ENCODE results near the gene CHTOP. TPM values are rescaled to one million over a fixed set of nuclear protein-coding genes. Genes with fewer than 3 reads are reported as not detected.

The CHTOP gene
- total RNA-seq, 1 experiment from 2014 or later, result 156 TPM

- Mint-ChIP-seq H3K4me1 (ENCODE audit: insufficient read depth, unreplicated experiment) (peaks cover 47% of the 10 kb centered on the region), H3K27ac (ENCODE audit: low read depth, unreplicated experiment) (peak overlapping the region; percentile 76), H3K27me3 (ENCODE audit: insufficient read depth, unreplicated experiment) (no peaks in the 10 kb centered on the region), H3K9me3 (ENCODE audit: unreplicated experiment) (no peaks in the 10 kb centered on the region), H3K4me3 (ENCODE audit: unreplicated experiment) (peak overlapping the region; percentile 90), H3K36me3 (ENCODE audit: insufficient read depth, unreplicated experiment) (peaks cover 30% of the 10 kb centered on the region)
- intact Hi-C loops (cut with micrococcal nuclease), result loop anchor here (1.0 to 5.0 kb wide), 3 partner anchors 45 to 370 kb away; partner anchors contain the start of gene RAB13
- ChIA-PET CTCF (interaction anchor here (0.6 to 11.8 kb wide), 15 partner anchors 9 to 1618 kb away, joined by 3 to 214 read pairs (median 5); partner anchors contain the start of genes CHTOP, S100A1 and S100A13), POLR2A (interaction anchor here (0.6 to 46.1 kb wide), 22 partner anchors 1 to 373 kb away, joined by 3 to 1272 read pairs (median 6); partner anchors contain the start of genes CHTOP, ILF2, JTB and RPS27)
- no peak for TF ChIP-seq CTCF (IDR thresholded peaks at IDR 0.05; ENCODE audit: unreplicated experiment)
- no TSS peak for BruUV-seq (replicated peaks)
- peak; percentile 84 for DNase-seq (ENCODE audit: unreplicated experiment)
Measured at GRCh38 chr1:153616917-153617311, 17.0 kb upstream of the CHTOP start.

GRCh38 chr1:153617663-153618062, 16.2 kb upstream of the CHTOP start:
- peaks cover 37% of the 10 kb centered on the region for H3K36me3 Mint-ChIP-seq (ENCODE audit: insufficient read depth, unreplicated experiment)
- H3K4me3 Mint-ChIP-seq (ENCODE audit: unreplicated experiment), result peak overlapping the region; percentile 90
- H3K27ac Mint-ChIP-seq (ENCODE audit: low read depth, unreplicated experiment), result peak overlapping the region; percentile 76

GRCh38 chr1:153619171-153619570, 14.7 kb upstream of the CHTOP start:
- Mint-ChIP-seq H3K36me3 (ENCODE audit: insufficient read depth, unreplicated experiment) (peaks cover 52% of the 10 kb centered on the region), H3K4me1 (ENCODE audit: insufficient read depth, unreplicated experiment) (peaks cover 49% of the 10 kb centered on the region), H3K27ac (ENCODE audit: low read depth, unreplicated experiment) (no peak overlapping the region), H3K27me3 (ENCODE audit: insufficient read depth, unreplicated experiment) (no peaks in the 10 kb centered on the region), H3K4me3 (ENCODE audit: unreplicated experiment) (no peak overlapping the region), H3K9me3 (ENCODE audit: unreplicated experiment) (no peaks in the 10 kb centered on the region)
- intact Hi-C loops (cut with micrococcal nuclease), result loop anchor here (5.0 kb wide), 1 partner anchor 368 kb away; the partner anchor contains the start of gene RAB13
- ChIA-PET POLR2A (interaction anchor here (1.0 to 46.1 kb wide), 7 partner anchors 4 to 104 kb away, joined by 3 to 1272 read pairs (median 108); partner anchors contain the start of genes CHTOP, ILF2, S100A1 and S100A13), CTCF (interaction anchor here (0.7 to 11.8 kb wide), 10 partner anchors 9 to 267 kb away, joined by 3 to 214 read pairs (median 5); partner anchors contain the start of genes CHTOP, S100A1, S100A13 and SNAPIN)
- no peak for DNase-seq (ENCODE audit: unreplicated experiment)
- no TSS peak for BruUV-seq (replicated peaks)
- TF ChIP-seq CTCF (IDR thresholded peaks at IDR 0.05; ENCODE audit: unreplicated experiment), result no peak

More at GRCh38 chr1:153617663-153618062, 16.2 kb upstream of the CHTOP start:
- peaks cover 47% of the 10 kb centered on the region for H3K4me1 Mint-ChIP-seq (ENCODE audit: insufficient read depth, unreplicated experiment)
- no peaks in the 10 kb centered on the region for H3K9me3 Mint-ChIP-seq (ENCODE audit: unreplicated experiment)
- peak; percentile 86 for DNase-seq (ENCODE audit: unreplicated experiment)
- intact Hi-C loops (cut with micrococcal nuclease), result loop anchor here (1.0 to 5.0 kb wide), 3 partner anchors 45 to 370 kb away; partner anchors contain the start of gene RAB13
- BruUV-seq (replicated peaks), result no TSS peak
- H3K27me3 Mint-ChIP-seq (ENCODE audit: insufficient read depth, unreplicated experiment), result no peaks in the 10 kb centered on the region
- ChIA-PET POLR2A (interaction anchor here (0.8 to 46.1 kb wide), 11 partner anchors 2 to 360 kb away, joined by 3 to 1272 read pairs (median 61); partner anchors contain the start of genes CHTOP, JTB, S100A1 and S100A13), CTCF (interaction anchor here (0.6 to 11.8 kb wide), 26 partner anchors 10 to 1619 kb away, joined by 3 to 214 read pairs (median 4); partner anchors contain the start of genes CHTOP, S100A1, S100A13 and SNAPIN)
- TF ChIP-seq CTCF (IDR thresholded peaks at IDR 0.05; ENCODE audit: unreplicated experiment), result peak; percentile 90

- no TSS peak for BruUV-seq (replicated peaks)
- TF ChIP-seq CTCF (IDR thresholded peaks at IDR 0.05; ENCODE audit: unreplicated experiment), result no peak
- CTCF ChIA-PET, result interaction anchor here (0.6 to 9.3 kb wide), 5 partner anchors 8 to 1200 kb away, joined by 3 to 195 read pairs (median 4); partner anchors contain the start of genes S100A14 and S100A16
- POLR2A ChIA-PET, result interaction anchor here (0.9 to 46.1 kb wide), 3 partner anchors 8 to 48 kb away, joined by 3 to 1272 read pairs (median 1272); partner anchors contain the start of genes CHTOP, S100A1, S100A13 and S100A14
- Mint-ChIP-seq H3K27ac (ENCODE audit: low read depth, unreplicated experiment) (no peak overlapping the region), H3K36me3 (ENCODE audit: insufficient read depth, unreplicated experiment) (peaks cover 61% of the 10 kb centered on the region), H3K9me3 (ENCODE audit: unreplicated experiment) (no peaks in the 10 kb centered on the region), H3K27me3 (ENCODE audit: insufficient read depth, unreplicated experiment) (no peaks in the 10 kb centered on the region), H3K4me1 (ENCODE audit: insufficient read depth, unreplicated experiment) (peaks cover 31% of the 10 kb centered on the region), H3K4me3 (ENCODE audit: unreplicated experiment) (no peak overlapping the region)
- DNase-seq (ENCODE audit: unreplicated experiment), result no peak
- intact Hi-C loops (cut with micrococcal nuclease), result no loop called here
Measured at GRCh38 chr1:153623101-153623500, 10.8 kb upstream of the CHTOP start.

Measured in MCF 10A (cell line).